RPMI7951 (cell line): ENCODE measurements around the gene MED13. TPM values are rescaled to one million over a fixed set of nuclear protein-coding genes. Genes with fewer than 3 reads are reported as not detected.
"Not testable (repeated sequence)": the region's sequence is repeated elsewhere in the genome, so short reads cannot be mapped to it uniquely, and the experiment has no call there.

Source experiments
- DNase-seq: peaks from one replicate; pipeline ENCODE4 v3.0.0-alpha.2; 2012; ENCODE audit warnings: low read depth
- total RNA-seq: library from RNA; depleted of rRNA; stranded (reverse); fragments of >200 nt; shearing (Covaris generic); gene quantifications from 2 replicates; pipeline ENCODE4 v1.2.3, GENCODE V29; 2014

Gene MED13
- total RNA-seq, 1 experiment from 2014 or later, result 25.4 TPM

DNA sequence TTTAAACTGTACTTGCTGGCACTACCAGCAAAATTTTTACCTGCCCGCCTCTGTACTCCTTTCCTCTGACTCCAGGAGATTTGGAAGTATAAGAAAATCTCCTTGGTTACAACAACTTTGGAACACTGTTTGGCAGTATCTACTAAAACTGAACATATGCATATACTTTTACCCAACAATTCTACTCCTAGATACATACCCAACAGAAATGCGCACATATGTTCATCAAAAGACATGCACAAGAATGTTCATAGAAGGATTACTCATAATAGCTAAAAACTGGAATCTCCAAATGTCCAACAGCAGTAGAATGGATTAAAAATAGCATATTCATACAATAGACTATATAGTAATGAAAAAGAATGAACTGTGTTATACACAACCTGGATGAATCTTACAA is 21.7 kb upstream of the MED13 start:
- DNase-seq, result no peak

- no peak for DNase-seq
Measured at GRCh38 chr17:62085511-62086408, 20.7 kb upstream of the MED13 start.

GRCh38 chr17:62084585-62084984 is 19.5 kb upstream of the MED13 start:
- DNase-seq, result no peak

GRCh38 chr17:62083651-62084050 is 18.6 kb upstream of the MED13 start:
- no peak for DNase-seq

GRCh38 chr17:62080647-62081046 is 15.6 kb upstream of the MED13 start:
- no peak for DNase-seq

GRCh38 chr17:62078009-62078408 is 12.9 kb upstream of the MED13 start:
- no peak for DNase-seq

- no peak for DNase-seq
Measured at GRCh38 chr17:62076864-62077788, 12.0 kb upstream of the MED13 start.

DNA sequence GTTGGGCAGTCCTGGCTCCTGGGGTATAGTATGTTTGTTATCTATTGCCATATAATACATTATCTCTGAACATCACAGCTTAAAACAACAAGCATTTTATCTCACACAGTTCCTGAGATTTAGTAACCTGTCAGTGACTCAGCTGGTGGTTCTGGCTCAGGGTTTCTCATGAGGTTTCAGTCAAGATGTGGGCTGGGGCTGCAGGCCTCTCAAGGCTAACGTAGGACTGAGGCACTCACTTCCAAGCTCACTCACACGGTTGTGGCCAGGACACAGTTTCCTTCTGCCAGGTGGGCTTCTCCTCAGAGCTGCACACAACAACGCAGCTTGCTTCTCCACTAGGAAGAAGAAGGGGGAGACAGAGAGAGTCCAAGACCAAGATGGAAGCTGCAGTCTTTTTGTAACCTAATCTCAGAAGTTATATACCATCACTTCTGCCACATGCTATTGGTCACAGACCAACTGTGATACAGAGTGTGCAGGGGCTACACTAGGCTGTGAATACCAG is 10.3 kb upstream of the MED13 start:
- no peak for DNase-seq

- no peak for DNase-seq
Measured at GRCh38 chr17:62073993-62074392, 8.9 kb upstream of the MED13 start.

DNA sequence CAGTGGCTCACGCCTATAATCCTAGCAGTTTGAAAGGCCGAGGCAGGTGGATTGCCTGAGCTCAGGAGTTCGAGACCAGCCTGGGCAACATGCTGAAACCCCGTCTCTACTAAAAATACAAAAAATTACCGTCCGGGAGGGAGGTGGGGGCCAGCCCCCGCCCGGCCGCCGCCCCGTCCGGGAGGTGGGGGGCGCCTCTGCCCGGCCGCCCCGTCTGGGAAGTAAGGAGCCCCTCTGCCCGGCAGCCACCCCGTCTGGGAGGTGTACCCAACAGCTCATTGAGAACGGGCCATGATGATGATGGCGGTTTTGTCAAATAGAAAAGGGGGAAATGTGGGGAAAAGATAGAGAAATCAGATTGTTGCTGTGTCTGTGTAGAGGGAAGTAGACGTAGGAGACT is 7.8 kb upstream of the MED13 start:
- not testable (repeated sequence) for DNase-seq

- DNase-seq, result no peak
Measured at GRCh38 chr17:62070900-62071299, 5.8 kb upstream of the MED13 start.

- no peak for DNase-seq
Measured at GRCh38 chr17:62067165-62068145, 2.4 kb upstream of the MED13 start.

DNA sequence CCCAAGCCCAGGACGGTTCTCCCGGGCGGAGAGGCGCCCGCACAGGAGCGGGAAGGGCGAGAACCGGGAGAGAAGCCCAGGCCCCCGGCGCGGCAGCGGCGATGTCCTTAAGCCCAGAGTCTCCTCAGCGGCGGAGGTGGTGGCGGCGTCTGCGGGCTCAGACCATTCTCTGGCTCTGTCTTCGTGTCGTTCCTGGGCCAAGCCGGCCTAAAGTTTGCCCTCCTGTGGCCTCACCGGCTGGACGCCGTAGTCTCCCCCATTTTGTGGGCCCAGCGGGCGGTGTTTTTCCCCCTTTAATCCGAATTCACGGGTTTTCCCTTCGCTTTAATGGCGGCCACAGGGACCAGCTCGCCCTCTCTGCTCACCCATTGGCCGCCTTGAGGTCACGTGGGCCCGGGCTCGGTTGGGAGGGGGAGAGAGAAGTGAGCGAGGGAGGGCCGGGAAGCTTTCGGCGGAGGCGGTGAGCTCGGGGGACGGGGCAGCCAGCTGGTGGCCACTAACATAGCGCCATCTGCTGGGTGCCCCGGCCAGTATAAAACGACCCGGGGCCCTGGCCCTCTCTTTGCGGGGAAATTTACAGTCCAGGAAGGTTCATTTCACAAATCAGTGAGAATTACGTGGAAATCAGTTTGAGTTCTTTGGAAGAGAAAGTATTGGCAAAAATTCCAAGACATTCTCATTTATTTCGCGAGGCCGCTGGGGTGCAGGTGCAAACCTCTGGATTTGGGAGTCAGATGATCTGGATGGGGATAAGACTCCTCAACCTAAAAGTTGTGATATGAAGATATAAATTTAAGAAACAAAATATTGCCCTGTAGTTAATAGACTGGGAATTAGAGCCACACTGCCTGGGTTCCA is 762 bp upstream of the MED13 start:
- DNase-seq, result peak; percentile 94

DNA sequence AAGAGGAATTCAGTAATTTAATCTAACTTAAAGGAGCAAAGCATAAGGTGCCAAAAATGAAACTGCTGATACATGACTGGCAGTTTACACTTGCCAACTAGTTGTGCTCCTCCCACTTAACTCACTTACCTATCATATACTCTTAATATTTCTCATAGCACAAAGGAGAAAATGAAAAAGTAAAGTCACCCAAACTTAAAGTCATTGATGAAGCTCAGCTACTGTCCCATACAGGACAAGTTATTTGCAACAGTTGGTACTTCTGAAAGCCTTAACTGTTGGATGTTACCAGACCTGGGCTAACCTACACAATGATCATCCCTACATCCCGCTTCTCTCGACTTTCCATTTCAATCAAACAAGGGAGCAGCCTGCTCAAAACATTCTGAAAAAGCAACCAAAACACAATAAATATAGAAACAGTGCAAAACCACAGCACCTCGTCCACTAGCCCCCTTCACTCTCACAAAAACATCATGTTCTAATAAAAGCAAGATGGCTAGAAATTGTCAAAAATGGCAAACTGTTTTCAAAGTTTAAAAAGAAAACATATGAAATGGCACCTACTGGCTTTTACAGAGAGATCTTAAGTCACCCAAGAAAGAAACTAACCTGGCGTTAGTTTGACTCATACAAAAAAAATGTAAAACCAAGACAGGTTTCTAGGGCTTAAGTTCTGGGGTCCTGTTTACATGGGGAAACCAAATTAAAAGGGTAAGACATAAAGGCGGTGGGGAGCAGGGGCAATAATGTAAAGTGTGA is 868 bp downstream of the MED13 start:
- no peak for DNase-seq

DNA sequence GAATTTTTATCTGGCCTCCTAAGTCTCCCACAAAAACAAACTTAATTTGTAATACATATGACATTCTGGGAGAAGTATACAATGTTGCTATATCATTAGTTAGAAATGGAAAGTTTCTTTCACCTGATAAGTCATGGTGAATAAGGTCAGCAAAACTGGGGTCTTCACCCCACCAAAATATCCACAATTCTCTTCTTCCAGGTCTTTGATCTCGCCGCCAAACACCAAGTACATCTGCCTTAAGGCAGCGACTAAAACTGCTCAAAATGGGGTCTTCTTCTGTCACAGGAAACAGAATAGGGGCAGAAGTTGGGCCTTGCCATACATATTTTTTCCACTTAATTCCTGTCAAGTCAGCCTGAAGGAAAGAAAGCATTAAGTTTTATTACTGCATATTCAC is 2.1 kb downstream of the MED13 start:
- no peak for DNase-seq

- DNase-seq, result no peak
Measured at GRCh38 chr17:62062302-62062701, 2.8 kb downstream of the MED13 start.

- no peak for DNase-seq
Measured at GRCh38 chr17:62059414-62059813, 5.7 kb downstream of the MED13 start.

DNA sequence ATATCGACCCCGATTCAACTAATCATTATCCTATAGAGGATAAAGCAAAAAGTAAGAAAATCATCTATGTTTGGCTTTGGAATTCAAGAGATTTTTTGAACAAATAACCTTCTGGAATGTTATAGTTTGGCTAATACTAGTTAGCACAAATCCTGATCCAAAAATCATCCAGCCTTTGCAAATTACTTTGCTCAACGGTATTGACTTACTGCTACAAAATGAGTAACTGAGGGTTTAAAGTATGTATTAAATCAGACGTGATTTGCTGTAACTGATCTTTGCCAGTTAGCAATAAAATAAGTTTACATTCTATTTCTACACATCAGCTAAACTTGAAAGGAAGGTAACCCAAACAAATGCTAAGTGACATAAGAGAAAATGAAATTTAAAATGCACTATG is 6.5 kb downstream of the MED13 start:
- no peak for DNase-seq

DNA sequence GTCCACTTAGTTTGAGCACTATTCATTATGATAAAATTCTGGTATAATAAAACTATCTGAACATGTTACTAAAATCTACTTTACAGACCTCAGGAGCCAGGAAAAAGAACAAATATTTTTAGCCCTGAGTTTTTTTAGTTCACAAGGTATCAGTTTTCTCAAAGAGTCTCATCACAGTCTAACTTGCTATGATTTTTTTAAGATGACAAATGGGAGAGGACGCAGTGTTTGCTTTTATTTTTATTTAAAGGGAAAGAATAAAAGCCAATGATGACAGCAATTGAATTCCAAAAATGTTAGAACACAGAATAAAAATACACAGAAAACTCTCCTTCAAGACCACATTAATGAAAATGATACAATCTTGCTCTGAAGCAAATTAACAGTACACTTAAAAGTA is 7.4 kb downstream of the MED13 start:
- DNase-seq, result no peak
